Measurements from ENCODE around the gene WDFY3. TPM values are rescaled to one million over a fixed set of nuclear protein-coding genes. Genes with fewer than 3 reads are reported as not detected.
"Not testable (repeated sequence)": the region's sequence is repeated elsewhere in the genome, so short reads cannot be mapped to it uniquely, and the experiment has no call there.

The WDFY3 gene
- total RNA-seq, 1 donor from 2014 or later = 126 TPM

DNA sequence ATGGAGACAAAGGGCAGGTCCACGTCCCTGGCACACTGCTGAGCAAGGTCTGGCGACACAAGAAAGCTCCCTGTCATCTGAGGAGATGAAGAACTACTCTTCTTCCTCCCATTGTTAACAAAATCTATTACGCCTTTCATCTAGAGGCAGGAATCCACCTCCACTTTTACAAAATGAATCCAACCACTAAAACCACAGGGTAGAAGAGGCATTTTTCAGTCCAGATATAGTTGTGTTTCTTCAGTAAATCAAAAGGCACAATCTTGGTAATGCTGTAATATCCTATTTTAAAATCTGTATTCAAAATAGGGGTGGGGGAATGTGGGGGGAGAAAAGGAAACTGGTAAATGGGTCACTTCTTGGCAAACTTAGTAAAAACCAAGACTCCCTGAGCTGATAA is 282.1 kb downstream of the WDFY3 start:
- no peak for DNase-seq
- Histone ChIP-seq H3K9me3 (no peaks in the 10 kb centered on the region), H3K4me3 (no peak overlapping the region), H3K27ac (no peak overlapping the region), H3K36me3 (peaks cover 67% of the 10 kb centered on the region), H3K4me1 (peaks cover 34% of the 10 kb centered on the region), H3K27me3 (no peaks in the 10 kb centered on the region)
- ATAC-seq = no peak
- TF ChIP-seq, protein P1, sequence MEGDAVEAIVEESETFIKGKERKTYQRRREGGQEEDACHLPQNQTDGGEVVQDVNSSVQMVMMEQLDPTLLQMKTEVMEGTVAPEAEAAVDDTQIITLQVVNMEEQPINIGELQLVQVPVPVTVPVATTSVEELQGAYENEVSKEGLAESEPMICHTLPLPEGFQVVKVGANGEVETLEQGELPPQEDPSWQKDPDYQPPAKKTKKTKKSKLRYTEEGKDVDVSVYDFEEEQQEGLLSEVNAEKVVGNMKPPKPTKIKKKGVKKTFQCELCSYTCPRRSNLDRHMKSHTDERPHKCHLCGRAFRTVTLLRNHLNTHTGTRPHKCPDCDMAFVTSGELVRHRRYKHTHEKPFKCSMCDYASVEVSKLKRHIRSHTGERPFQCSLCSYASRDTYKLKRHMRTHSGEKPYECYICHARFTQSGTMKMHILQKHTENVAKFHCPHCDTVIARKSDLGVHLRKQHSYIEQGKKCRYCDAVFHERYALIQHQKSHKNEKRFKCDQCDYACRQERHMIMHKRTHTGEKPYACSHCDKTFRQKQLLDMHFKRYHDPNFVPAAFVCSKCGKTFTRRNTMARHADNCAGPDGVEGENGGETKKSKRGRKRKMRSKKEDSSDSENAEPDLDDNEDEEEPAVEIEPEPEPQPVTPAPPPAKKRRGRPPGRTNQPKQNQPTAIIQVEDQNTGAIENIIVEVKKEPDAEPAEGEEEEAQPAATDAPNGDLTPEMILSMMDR (IDR thresholded peaks at IDR 0.05) = no peak
- intact Hi-C loops (cut with DNase I) = no loop called here

DNA sequence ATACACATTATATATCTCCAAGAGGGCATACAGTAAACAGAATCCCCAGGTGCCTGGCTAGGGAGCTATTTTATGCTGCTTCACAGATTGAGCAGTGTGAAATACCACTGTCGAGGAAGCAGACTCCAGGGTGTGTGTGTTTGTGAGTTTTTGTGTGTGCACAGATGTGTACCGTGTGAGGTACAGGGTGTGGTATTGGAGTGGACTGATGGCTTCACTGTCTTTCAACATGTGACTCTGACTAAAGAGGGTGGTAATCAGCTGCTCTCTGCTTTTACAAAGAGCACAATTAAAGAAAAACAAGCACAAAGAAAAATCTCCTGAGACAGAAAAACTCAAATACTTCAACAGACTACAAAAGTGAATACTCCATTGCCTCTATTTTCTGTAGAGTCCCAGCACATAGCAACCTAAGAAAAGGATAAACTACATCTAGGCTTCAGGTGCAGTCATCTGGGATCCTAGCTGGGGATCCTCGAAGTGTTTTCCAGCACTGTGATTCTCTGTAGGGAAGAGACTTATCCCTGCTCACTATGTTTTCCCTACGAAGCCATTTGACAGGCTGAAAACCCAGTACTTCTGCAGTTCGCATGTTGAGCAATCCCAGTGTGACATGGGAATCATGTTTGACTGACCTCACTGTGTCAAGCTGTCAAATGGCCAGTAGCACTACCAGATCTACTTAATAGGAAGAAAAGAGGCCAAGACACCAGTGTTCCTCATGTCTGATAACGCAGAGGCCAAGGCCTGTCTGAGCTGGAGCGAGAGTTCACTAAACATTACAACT is 283.2 kb downstream of the WDFY3 start:
- Histone ChIP-seq H3K27me3 (no peaks in the 10 kb centered on the region), H3K27ac (peak overlapping the region; percentile 25), H3K36me3 (peaks cover 73% of the 10 kb centered on the region), H3K4me3 (no peak overlapping the region), H3K9me3 (no peaks in the 10 kb centered on the region), H3K4me1 (peaks cover 34% of the 10 kb centered on the region)
- TF ChIP-seq, protein P1 (IDR thresholded peaks at IDR 0.05) = no peak
- intact Hi-C loops (cut with DNase I) = no loop called here
- ATAC-seq (peak; percentile 58), DNase-seq (no peak)

DNA sequence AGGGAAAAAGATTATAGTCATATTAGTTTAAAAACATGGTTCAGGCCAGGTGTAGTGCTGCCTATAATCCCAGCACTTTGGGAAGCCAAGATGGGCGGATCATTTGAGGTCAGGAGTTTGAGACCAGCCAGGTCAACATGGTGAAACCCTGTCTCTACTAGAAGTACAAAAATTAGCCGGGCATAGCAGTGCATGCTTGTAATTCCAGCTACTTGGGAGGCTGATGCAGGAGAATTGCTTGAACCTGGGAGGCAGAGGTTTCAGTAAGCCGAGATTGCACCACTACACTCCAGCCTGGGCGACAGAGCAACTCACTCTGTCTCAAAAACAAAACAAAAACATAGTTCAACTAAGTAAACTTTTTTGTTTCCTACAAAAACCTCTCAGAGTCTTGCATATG is 283.8 kb downstream of the WDFY3 start:
- H3K4me1 ChIP-seq = peaks cover 34% of the 10 kb centered on the region
- DNase-seq; H3K4me3 ChIP-seq; H3K9me3 ChIP-seq; intact Hi-C loops (cut with DNase I); ATAC-seq; H3K27me3 ChIP-seq: not testable (repeated sequence)
- H3K27ac ChIP-seq = peak overlapping the region; percentile 25
- H3K36me3 ChIP-seq = peaks cover 73% of the 10 kb centered on the region

DNA sequence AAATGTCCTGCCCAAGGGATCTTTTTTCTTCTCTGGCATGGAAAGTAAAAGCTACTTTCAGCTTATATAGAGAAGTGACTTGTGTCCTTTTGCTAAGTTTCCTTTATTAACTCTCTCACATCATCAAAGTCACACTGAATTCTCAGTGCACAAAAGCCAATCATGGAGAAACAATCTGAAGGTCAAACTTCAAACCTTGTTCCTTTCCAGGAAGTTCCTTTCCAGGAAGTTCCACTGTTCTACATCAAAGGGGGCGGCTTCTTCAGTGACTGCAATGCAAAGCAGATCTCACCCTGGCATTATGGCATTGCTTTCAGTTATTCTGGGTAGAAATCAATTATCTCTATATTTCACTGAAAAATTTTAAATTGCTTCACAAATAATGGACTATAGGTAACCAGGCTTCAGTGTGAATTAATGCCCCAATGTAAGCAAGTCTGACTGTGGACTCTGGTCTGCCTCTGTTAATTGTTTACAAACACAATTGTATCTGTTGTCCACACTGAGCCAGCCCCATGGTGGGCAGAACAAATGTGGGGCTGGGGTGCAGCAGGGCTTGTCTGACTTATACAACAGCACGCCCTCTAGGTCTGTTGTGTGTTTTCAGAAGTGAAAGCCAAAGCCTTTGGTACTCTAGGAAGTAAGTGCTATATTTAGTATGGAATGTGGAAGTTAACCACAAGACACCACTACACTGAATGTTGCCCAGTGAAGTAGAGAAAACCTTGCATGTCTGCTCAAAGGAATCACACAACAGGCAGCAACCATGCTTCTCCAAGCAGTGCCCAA is 284.8 kb downstream of the WDFY3 start:
- ATAC-seq = peak; percentile 92

DNA sequence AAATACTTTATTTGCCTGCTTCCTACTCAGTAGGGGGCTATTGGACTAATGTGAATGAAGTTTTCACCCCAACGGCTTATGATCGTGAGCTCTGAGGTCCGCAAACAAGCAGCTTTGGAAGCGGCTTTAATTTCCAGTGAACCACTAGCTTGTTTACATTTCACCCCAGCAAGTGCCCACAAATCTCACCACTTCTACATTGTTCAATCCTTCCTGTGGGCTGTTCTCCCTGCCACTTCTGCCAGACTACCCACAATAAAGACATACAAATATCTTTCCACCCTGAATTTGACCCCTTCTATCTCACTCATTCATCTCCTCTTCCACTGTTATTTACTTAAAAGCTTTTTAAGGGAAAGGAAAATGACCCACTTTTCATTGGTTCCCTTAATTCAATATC is 285.5 kb downstream of the WDFY3 start:
- H3K36me3 ChIP-seq = peaks cover 76% of the 10 kb centered on the region
- H3K27ac ChIP-seq = no peak overlapping the region
- peaks cover 34% of the 10 kb centered on the region for H3K4me1 ChIP-seq

More for the DNA sequence above, 284.8 kb downstream of the WDFY3 start:
- DNase-seq = no peak
- Histone ChIP-seq H3K27me3 (no peaks in the 10 kb centered on the region), H3K27ac (peak overlapping the region; percentile 25), H3K36me3 (peaks cover 76% of the 10 kb centered on the region), H3K4me3 (no peak overlapping the region), H3K4me1 (peaks cover 34% of the 10 kb centered on the region), H3K9me3 (no peaks in the 10 kb centered on the region)
- TF ChIP-seq, protein P1 (IDR thresholded peaks at IDR 0.05) = no peak
- intact Hi-C loops (cut with DNase I) = no loop called here

More for the DNA sequence above, 285.5 kb downstream of the WDFY3 start:
- intact Hi-C loops (cut with DNase I) = no loop called here
- Histone ChIP-seq H3K27me3 (no peaks in the 10 kb centered on the region), H3K9me3 (no peaks in the 10 kb centered on the region), H3K4me3 (no peak overlapping the region)
- ATAC-seq = no peak
- DNase-seq = no peak
- TF ChIP-seq, protein P1 (IDR thresholded peaks at IDR 0.05) = no peak
